SIG-M5 (cell line): ENCODE measurements around the gene ALDH1L1.
"Not testable (repeated sequence)": the region's sequence is repeated elsewhere in the genome, so short reads cannot be mapped to it uniquely, and the experiment has no call there.

Experiments
- DNase-seq: peaks from one replicate; lab custom pipeline; 2025; lab: John Stamatoyannopoulos, UW

The ALDH1L1 gene

GRCh38 chr3:126104742-126105605 lies 75.4 kb downstream of the ALDH1L1 start:
- DNase-seq: no peak

GRCh38 chr3:126104028-126104635 lies 76.3 kb downstream of the ALDH1L1 start:
- DNase-seq: no peak

GRCh38 chr3:126103121-126104027 lies 77.0 kb downstream of the ALDH1L1 start:
- no peak for DNase-seq

- DNase-seq: no peak
Observed at GRCh38 chr3:126102530-126102951, 77.8 kb downstream of the ALDH1L1 start.

GRCh38 chr3:126102011-126102410 lies 78.4 kb downstream of the ALDH1L1 start:
- no peak for DNase-seq

- no peak for DNase-seq
Observed at GRCh38 chr3:126101521-126101982, 78.8 kb downstream of the ALDH1L1 start.

GRCh38 chr3:126100634-126101301 lies 79.6 kb downstream of the ALDH1L1 start:
- DNase-seq: no peak

GRCh38 chr3:126100269-126100633 lies 80.1 kb downstream of the ALDH1L1 start:
- DNase-seq: no peak

- no peak for DNase-seq
Observed at GRCh38 chr3:126098391-126098858, 82.0 kb downstream of the ALDH1L1 start.

GRCh38 chr3:126097801-126098200 lies 82.6 kb downstream of the ALDH1L1 start:
- DNase-seq: no peak

GRCh38 chr3:126096274-126096673 lies 84.1 kb downstream of the ALDH1L1 start:
- DNase-seq: not testable (repeated sequence)

- not testable (repeated sequence) for DNase-seq
Observed at GRCh38 chr3:126092128-126092527, 88.3 kb downstream of the ALDH1L1 start.

GRCh38 chr3:126087552-126088175 lies 92.7 kb downstream of the ALDH1L1 start:
- no peak for DNase-seq

GRCh38 chr3:126085841-126086240 lies 94.5 kb downstream of the ALDH1L1 start:
- no peak for DNase-seq

- DNase-seq: no peak
Observed at GRCh38 chr3:126085276-126085675, 95.1 kb downstream of the ALDH1L1 start.

GRCh38 chr3:126084768-126085180 lies 95.6 kb downstream of the ALDH1L1 start:
- no peak for DNase-seq

- DNase-seq: no peak
Observed at GRCh38 chr3:126083913-126084767, 96.2 kb downstream of the ALDH1L1 start, which contains the start of gene SLC41A3. TSS of gene SLC41A3 (minus strand) at chr3:126084124. CDS start at chr3:126068219, 15,905 bp downstream.

GRCh38 chr3:126083511-126083912 lies 96.9 kb downstream of the ALDH1L1 start:
- DNase-seq: no peak

- no peak for DNase-seq
Observed at GRCh38 chr3:126083138-126083445, 97.3 kb downstream of the ALDH1L1 start.
